Prostate gland (tissue), 2 donors: ENCODE measurements around the gene RNF144A. TPM values are rescaled to one million over a fixed set of nuclear protein-coding genes. Genes with fewer than 3 reads are reported as not detected.

Experiments used
- DNase-seq: peaks from one replicate; pipeline ENCODE4 v3.0.0-alpha.2; 2019; ENCODE audit warnings: low spot score
- H3K27ac ChIP-seq, 2 donors: fragments of 200-600 bp; sonication (generic); 2 replicates each; pipeline ENCODE4 v1.5.1; 2017 to 2019
- H3K27me3 ChIP-seq: fragments of 200-600 bp; sonication (generic); replicated peaks from 2 replicates; pipeline ENCODE4 v1.5.1; 2019; ENCODE audit not compliant: insufficient read depth
- H3K36me3 ChIP-seq, 2 donors: fragments of 200-600 bp; sonication (generic); 1 replicate in 1 of 2; 2 replicates in 1 of 2; pipeline versions ENCODE4 v1.5.1 to v1.8.1; 2017 to 2019
- H3K4me1 ChIP-seq: fragments of 200-600 bp; sonication (generic); replicated peaks from 2 replicates; pipeline ENCODE4 v1.5.1; 2019
- H3K4me3 ChIP-seq, 2 donors: fragments of 200-600 bp; sonication (generic); 2 replicates each; pipeline ENCODE4 v1.5.1; 2017 to 2019
- H3K9me3 ChIP-seq: fragments of 200-600 bp; sonication (generic); 2 replicates; pipeline ENCODE4 v1.5.1; 2017
- CTCF ChIP-seq, 4 experiments: fragments of 200-600 bp in 2 of 4; fragments of 450-650 bp in 2 of 4; sonication (generic) in 2 of 4; IDR thresholded peaks; 1 replicate in 3 of 4; 2 replicates in 1 of 4; pipeline ENCODE4 v1.5.1; 2016 to 2019; ENCODE audit warnings: antibody characterized with exemption in 4 of 4, mild to moderate bottlenecking in 2 of 4, moderate library complexity in 2 of 4
- POLR2A ChIP-seq: fragments of 450-650 bp; IDR thresholded peaks from one replicate; pipeline ENCODE4 v1.6.1; 2016; ENCODE audit warnings: antibody characterized with exemption, mild to moderate bottlenecking
- POLR2AphosphoS5 ChIP-seq: sonication (generic); formaldehyde crosslinking; IDR thresholded peaks from one replicate; pipeline ENCODE4 v1.6.1; 2017; ENCODE audit warnings: antibody characterized with exemption
- WGBS: methylation state at CpG from one replicate; pipeline ENCODE4 v1.1.5; 2018; 5-methylcytosine and 5-hydroxymethylcytosine counted together
- intact Hi-C: fragments of 100-400 bp; cut with DNase I; formaldehyde crosslinking; loops from one replicate; pipeline ENCODE4 v1.14.2; 2022
- total RNA-seq, 2 donors: library from RNA; depleted of rRNA; stranded (reverse); fragments of >200 nt; gene quantifications; one replicate each; pipeline ENCODE4 v1.1.0, GENCODE V29; 2016

Gene RNF144A
- total RNA-seq, 2 donors from 2014 or later = 9.1 to 27.9 TPM

- H3K9me3 ChIP-seq = no peaks in the 10 kb centered on the region
- WGBS = 79% methylated on average over 4 of the region's 4 CpGs
- no peaks in the 10 kb centered on the region for H3K27me3 ChIP-seq
- no peaks in the 10 kb centered on the region for H3K36me3 ChIP-seq
- TF ChIP-seq CTCF (IDR thresholded peaks at IDR 0.05) = no peak
- no peak for TF ChIP-seq POLR2A
- TF ChIP-seq POLR2AphosphoS5 = no peak
- intact Hi-C loops = no loop called here
- no peak for DNase-seq
- H3K27ac ChIP-seq = no peak overlapping the region
- H3K4me3 ChIP-seq = no peak overlapping the region
- H3K4me1 ChIP-seq = peaks cover 22% of the 10 kb centered on the region
Observed at GRCh38 chr2:7004636-7005035, 87.4 kb downstream of the RNF144A start.

GRCh38 chr2:7007488-7007845, 90.3 kb downstream of the RNF144A start:
- TF ChIP-seq CTCF (IDR thresholded peaks at IDR 0.05) = no peak
- Histone ChIP-seq H3K27ac (peak overlapping the region; percentile 41 to 55), H3K4me3 (no peak overlapping the region), H3K27me3 (no peaks in the 10 kb centered on the region), H3K36me3 (no peaks in the 10 kb centered on the region), H3K9me3 (no peaks in the 10 kb centered on the region), H3K4me1 (peaks cover 22% of the 10 kb centered on the region)
- DNase-seq = no peak
- intact Hi-C loops = no loop called here
- WGBS = 56% methylated on average over 9 of the region's 9 CpGs

GRCh38 chr2:7007846-7008741, 90.9 kb downstream of the RNF144A start:
- H3K27ac ChIP-seq = peak overlapping the region; percentile 41 to 55
- 7% methylated on average over 19 of the region's 24 CpGs for WGBS
- no peaks in the 10 kb centered on the region for H3K36me3 ChIP-seq
- DNase-seq = peak; percentile 90
- peaks cover 22% of the 10 kb centered on the region for H3K4me1 ChIP-seq
- no peaks in the 10 kb centered on the region for H3K27me3 ChIP-seq
- peak; percentile 65 for TF ChIP-seq POLR2AphosphoS5
- peak in 3 of 4 experiments; percentile 13 to 39 (median 25) for TF ChIP-seq CTCF (IDR thresholded peaks at IDR 0.05)
- no peak for TF ChIP-seq POLR2A
- H3K4me3 ChIP-seq = no peak overlapping the region
- no peaks in the 10 kb centered on the region for H3K9me3 ChIP-seq
- intact Hi-C loops = no loop called here

GRCh38 chr2:7009207-7009911, 92.1 kb downstream of the RNF144A start:
- 77% methylated on average over 11 of the region's 11 CpGs for WGBS
- intact Hi-C loops = no loop called here

More at GRCh38 chr2:7009207-7009911, 92.1 kb downstream of the RNF144A start:
- no peaks in the 10 kb centered on the region for H3K27me3 ChIP-seq
- no peaks in the 10 kb centered on the region for H3K9me3 ChIP-seq
- peak overlapping the region; percentile 34 to 55 for H3K27ac ChIP-seq
- H3K36me3 ChIP-seq = no peaks in the 10 kb centered on the region
- no peak overlapping the region for H3K4me3 ChIP-seq
- no peak for DNase-seq
- TF ChIP-seq POLR2A (no peak), POLR2AphosphoS5 (no peak), CTCF (IDR thresholded peaks at IDR 0.05) (no peak)
- H3K4me1 ChIP-seq = peaks cover 22% of the 10 kb centered on the region
